GM19099 (cell line): ENCODE results near the gene ADD1.

Experiments
- POLR2A ChIP-seq: IDR thresholded peaks from 3 replicates; pipeline ENCODE4 v1.6.1; 2011; ENCODE audit warnings: low read depth; ENCODE audit not compliant: insufficient read length; ENCODE audit errors: extremely low read depth

Gene ADD1

GRCh38 chr4:2843263-2843940 is at the start of gene ADD1:
Gene ADD1, plus strand, starts transcription at chr4:2843844. Its CDS starts 32,072 bp downstream, at chr4:2875916.
- peak; percentile 87 for TF ChIP-seq POLR2A

- TF ChIP-seq POLR2A, result no peak
Observed at GRCh38 chr4:2794486-2795299, 49.0 kb upstream of the ADD1 start.

GRCh38 chr4:2795300-2795892 is 48.2 kb upstream of the ADD1 start:
- TF ChIP-seq POLR2A, result no peak

- no peak for TF ChIP-seq POLR2A
Observed at GRCh38 chr4:2795893-2796848, 47.5 kb upstream of the ADD1 start.

- TF ChIP-seq POLR2A, result no peak
Observed at GRCh38 chr4:2796849-2797544, 46.6 kb upstream of the ADD1 start.

GRCh38 chr4:2797545-2798305 is 45.9 kb upstream of the ADD1 start:
- TF ChIP-seq POLR2A, result no peak

- peak; percentile 46 for TF ChIP-seq POLR2A
Observed at GRCh38 chr4:2798399-2799223, 45.0 kb upstream of the ADD1 start.

GRCh38 chr4:2799224-2799911 is 44.3 kb upstream of the ADD1 start:
- no peak for TF ChIP-seq POLR2A

GRCh38 chr4:2799971-2800690 is 43.5 kb upstream of the ADD1 start:
- no peak for TF ChIP-seq POLR2A

- TF ChIP-seq POLR2A, result peak; percentile 40
Observed at GRCh38 chr4:2800691-2801596, 42.7 kb upstream of the ADD1 start.
